H1 (cell line): ENCODE data around the gene KLHL29.

Experiments
- CHD1 ChIP-seq: IDR thresholded peaks from 2 replicates; pipeline ENCODE4 v1.6.1; 2012; ENCODE audit warnings: low read depth, low read length, improper control_type of control experiment
- EP300 ChIP-seq, 2 experiments: IDR thresholded peaks; 1 replicate in 1 of 2; 2 replicates in 1 of 2; pipeline ENCODE4 v1.6.1; 2011 to 2012; ENCODE audit warnings: low read depth in 2 of 2, low read length in 2 of 2, mild to moderate bottlenecking in 2 of 2, borderline replicate concordance in 1 of 2, inconsistent platforms in 1 of 2, moderate library complexity in 1 of 2
- JUN ChIP-seq: IDR thresholded peaks from 2 replicates; pipeline ENCODE4 v1.6.1; 2011; ENCODE audit warnings: low read depth, mild to moderate bottlenecking, improper control_type of control experiment, low read length
- POLR2A ChIP-seq, 2 experiments: IDR thresholded peaks; 1 replicate in 1 of 2; 2 replicates in 1 of 2; pipeline ENCODE4 v1.6.1; 2011; ENCODE audit warnings: low read depth in 2 of 2, low read length in 2 of 2, mild to moderate bottlenecking in 2 of 2; ENCODE audit errors: control extremely low read depth in 1 of 2
- POLR2AphosphoS5 ChIP-seq: IDR thresholded peaks from 2 replicates; pipeline ENCODE4 v1.6.1; 2011; ENCODE audit warnings: low read depth, low read length
- RNF2 ChIP-seq: fragments of 200-900, 300-1000 bp; sonication (generic); IDR thresholded peaks from 2 replicates; pipeline ENCODE4 v1.7.1; 2016; ENCODE audit warnings: borderline replicate concordance, low read depth, mild to moderate bottlenecking, antibody characterized with exemption, low read length; ENCODE audit not compliant: poor library complexity, severe bottlenecking; ENCODE audit errors: missing control alignments
- RXRA ChIP-seq: IDR thresholded peaks from 2 replicates; pipeline ENCODE4 v1.6.1; 2011; ENCODE audit warnings: low read depth, mild to moderate bottlenecking, low read length, moderate library complexity; ENCODE audit not compliant: insufficient read depth
- SRF ChIP-seq: IDR thresholded peaks from 2 replicates; pipeline ENCODE4 v1.6.1; 2011; ENCODE audit warnings: mild to moderate bottlenecking, low read depth, low read length, moderate library complexity
- TF ChIP-seq, protein P1 (sequence below), 3 experiments: IDR thresholded peaks; 1 replicate in 2 of 3; 2 replicates in 1 of 3; pipeline versions ENCODE4 v1.5.1 to v1.6.1; 2011; ENCODE audit warnings: low read length in 3 of 3, mild to moderate bottlenecking in 3 of 3, inconsistent platforms in 2 of 3, low read depth in 1 of 3, moderate library complexity in 1 of 3; ENCODE audit not compliant: insufficient read depth in 1 of 3; ENCODE audit errors: control extremely low read depth in 1 of 3
- TF ChIP-seq, protein P2 (sequence below): IDR thresholded peaks from 2 replicates; pipeline ENCODE4 v1.6.1; 2012; ENCODE audit warnings: inconsistent platforms

DNA sequence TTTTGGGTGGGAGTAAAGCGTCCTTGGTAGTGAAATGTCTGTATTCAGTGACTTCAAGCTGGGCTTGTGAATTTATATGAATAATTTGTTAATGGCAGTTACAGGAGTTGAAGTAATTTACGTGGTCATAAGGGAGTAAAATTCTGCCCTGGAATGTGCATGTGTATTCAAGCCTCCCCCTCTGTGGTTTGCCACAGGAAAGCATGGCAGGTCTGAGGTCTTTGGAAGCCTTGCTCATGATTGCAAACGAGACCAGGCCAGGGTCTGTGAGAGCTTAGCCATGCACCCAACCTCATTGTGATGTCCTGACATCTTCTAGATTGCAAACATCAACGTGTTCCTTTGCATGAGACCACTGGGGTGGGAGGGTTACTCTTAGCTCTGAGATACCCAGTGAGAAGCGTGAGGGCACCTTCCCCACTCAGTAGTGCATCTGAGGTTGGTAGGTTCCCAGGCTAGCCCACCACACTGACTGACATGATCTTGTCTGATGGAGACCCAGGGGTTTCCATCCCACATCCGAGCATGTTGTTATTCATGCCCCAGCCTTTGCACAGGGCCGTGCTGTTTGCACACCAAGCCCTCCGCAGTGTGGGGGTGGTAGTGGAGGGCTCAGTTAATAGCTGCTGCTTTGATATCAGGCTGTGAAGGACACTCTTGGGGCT, 216.5 kb downstream of the KLHL29 start:
- TF ChIP-seq POLR2A (IDR thresholded peaks at IDR 0.05; ENCODE audit: control extremely low read depth in 1 of 2, low read depth in 2 of 2, low read length in 2 of 2) = no peak
- TF ChIP-seq, protein P1, sequence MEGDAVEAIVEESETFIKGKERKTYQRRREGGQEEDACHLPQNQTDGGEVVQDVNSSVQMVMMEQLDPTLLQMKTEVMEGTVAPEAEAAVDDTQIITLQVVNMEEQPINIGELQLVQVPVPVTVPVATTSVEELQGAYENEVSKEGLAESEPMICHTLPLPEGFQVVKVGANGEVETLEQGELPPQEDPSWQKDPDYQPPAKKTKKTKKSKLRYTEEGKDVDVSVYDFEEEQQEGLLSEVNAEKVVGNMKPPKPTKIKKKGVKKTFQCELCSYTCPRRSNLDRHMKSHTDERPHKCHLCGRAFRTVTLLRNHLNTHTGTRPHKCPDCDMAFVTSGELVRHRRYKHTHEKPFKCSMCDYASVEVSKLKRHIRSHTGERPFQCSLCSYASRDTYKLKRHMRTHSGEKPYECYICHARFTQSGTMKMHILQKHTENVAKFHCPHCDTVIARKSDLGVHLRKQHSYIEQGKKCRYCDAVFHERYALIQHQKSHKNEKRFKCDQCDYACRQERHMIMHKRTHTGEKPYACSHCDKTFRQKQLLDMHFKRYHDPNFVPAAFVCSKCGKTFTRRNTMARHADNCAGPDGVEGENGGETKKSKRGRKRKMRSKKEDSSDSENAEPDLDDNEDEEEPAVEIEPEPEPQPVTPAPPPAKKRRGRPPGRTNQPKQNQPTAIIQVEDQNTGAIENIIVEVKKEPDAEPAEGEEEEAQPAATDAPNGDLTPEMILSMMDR (IDR thresholded peaks at IDR 0.05; ENCODE audit: control extremely low read depth in 1 of 3, insufficient read depth in 1 of 3, low read depth in 1 of 3, low read length in 3 of 3) = no peak
- TF ChIP-seq EP300 (IDR thresholded peaks at IDR 0.05; ENCODE audit: borderline replicate concordance in 1 of 2, low read depth in 2 of 2, low read length in 2 of 2) = no peak
- TF ChIP-seq RXRA = no peak
- no peak for TF ChIP-seq POLR2AphosphoS5
- TF ChIP-seq SRF = no peak
- TF ChIP-seq, protein P2, sequence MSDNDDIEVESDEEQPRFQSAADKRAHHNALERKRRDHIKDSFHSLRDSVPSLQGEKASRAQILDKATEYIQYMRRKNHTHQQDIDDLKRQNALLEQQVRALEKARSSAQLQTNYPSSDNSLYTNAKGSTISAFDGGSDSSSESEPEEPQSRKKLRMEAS = no peak
- TF ChIP-seq RNF2 = no peak
- TF ChIP-seq CHD1 = no peak
- no peak for TF ChIP-seq JUN
